Mesodermal cell (in vitro differentiated cells): ENCODE results near the gene THAP10.
A peak's percentile ranks its signal among the peaks of the same experiment; 100 is the strongest.
"Not testable (repeated sequence)": the region's sequence is repeated elsewhere in the genome, so short reads cannot be mapped to it uniquely, and the experiment has no call there.

ENCODE experiments used
- H3K27ac ChIP-seq: 2 replicates; pipeline ENCODE4 v1.7.0; 2013; ENCODE audit warnings: mild to moderate bottlenecking, low read depth, low read length, moderate library complexity; ENCODE audit not compliant: severe bottlenecking
- H3K36me3 ChIP-seq: 2 replicates; pipeline ENCODE4 v1.7.1; 2013; ENCODE audit warnings: mild to moderate bottlenecking, low read length, moderate library complexity; ENCODE audit not compliant: control insufficient read depth, insufficient read depth
- H3K4me1 ChIP-seq: one replicate; pipeline ENCODE4 v1.7.1; 2013; ENCODE audit warnings: mild to moderate bottlenecking, low read length; ENCODE audit not compliant: insufficient read depth, control insufficient read depth, poor library complexity, severe bottlenecking
- H3K4me3 ChIP-seq: 2 replicates; pipeline ENCODE4 v1.7.0; 2013; ENCODE audit warnings: low read length, control low read depth, mild to moderate bottlenecking; ENCODE audit not compliant: insufficient read depth, poor library complexity, severe bottlenecking; ENCODE audit errors: extremely low read depth
- H3K9me3 ChIP-seq: 2 replicates; pipeline ENCODE4 v1.7.1; 2013; ENCODE audit warnings: mild to moderate bottlenecking, low read length, moderate library complexity; ENCODE audit not compliant: control insufficient read depth
- WGBS, 2 experiments: methylation state at CpG; one replicate each; pipeline ENCODE4 v1.1.5; 2013; ENCODE audit warnings: missing lambda C conversion rate in 2 of 2; ENCODE audit not compliant: insufficient coverage in 2 of 2; 5-methylcytosine and 5-hydroxymethylcytosine counted together

The THAP10 gene

DNA sequence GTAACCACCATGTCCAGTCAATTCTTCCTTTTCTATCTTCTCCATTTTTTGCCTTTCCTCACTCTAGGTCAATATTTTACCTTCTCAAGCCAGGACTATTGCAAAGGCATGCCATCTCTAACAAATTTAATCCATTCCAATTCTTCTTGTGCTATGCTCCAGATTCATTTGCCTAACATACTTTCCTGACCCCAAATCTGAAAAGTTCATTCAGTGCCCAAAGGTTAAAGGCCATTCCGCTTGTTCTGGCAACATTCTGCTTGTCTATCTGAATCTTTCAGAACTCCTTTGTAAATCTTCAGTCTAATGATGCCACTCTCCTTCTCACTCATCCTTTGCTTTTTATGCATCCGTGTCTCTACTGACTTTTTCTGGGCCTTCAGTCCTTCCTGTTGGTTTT lies 15.6 kb downstream of the THAP10 start:
- H3K4me3 ChIP-seq, result no peak overlapping the region
- 89 to 92% methylated on average over 2 of the region's 2 CpGs for WGBS, 2 experiments
- H3K9me3 ChIP-seq, result no peaks in the 10 kb centered on the region
- H3K36me3 ChIP-seq, result no peaks in the 10 kb centered on the region
- no peaks in the 10 kb centered on the region for H3K4me1 ChIP-seq
- H3K27ac ChIP-seq, result no peak overlapping the region

DNA sequence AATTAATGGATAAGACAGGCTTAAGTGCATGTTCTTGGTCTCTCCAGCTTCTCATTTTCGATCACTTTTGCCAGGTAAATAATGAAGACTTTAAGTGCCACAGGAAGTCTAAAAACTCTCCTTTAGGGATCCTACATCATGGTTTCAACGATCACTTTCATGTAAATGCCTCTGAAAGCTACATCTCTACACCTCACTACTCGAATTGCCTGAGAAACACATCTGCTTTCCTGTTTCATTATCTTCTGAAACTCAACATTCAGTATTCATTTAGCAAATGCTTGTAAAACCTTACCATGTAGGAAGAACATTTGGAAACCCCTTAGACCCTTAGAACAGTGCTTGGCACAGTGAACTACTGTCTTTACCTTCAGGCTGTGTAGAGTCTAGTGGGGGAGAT lies 16.2 kb downstream of the THAP10 start:
- Histone ChIP-seq H3K4me1 (no peaks in the 10 kb centered on the region), H3K27ac (no peak overlapping the region), H3K9me3 (no peaks in the 10 kb centered on the region), H3K4me3 (no peak overlapping the region), H3K36me3 (no peaks in the 10 kb centered on the region)
- WGBS, 2 experiments, result 81 to 84% methylated on average over 2 to 3 of the region's 3 CpGs

- WGBS, 2 experiments, result 78% methylated on average over 3 of the region's 7 CpGs; no CpG with 5 or more reads in 1 of the 2 experiments
- Histone ChIP-seq H3K9me3 (no peaks in the 10 kb centered on the region), H3K4me3 (no peak overlapping the region), H3K36me3 (no peaks in the 10 kb centered on the region), H3K27ac (no peak overlapping the region), H3K4me1 (peaks cover 4% of the 10 kb centered on the region)
These were observed 17.0 kb downstream of the THAP10 start for GRCh38 chr15:70875001-70875782.

DNA sequence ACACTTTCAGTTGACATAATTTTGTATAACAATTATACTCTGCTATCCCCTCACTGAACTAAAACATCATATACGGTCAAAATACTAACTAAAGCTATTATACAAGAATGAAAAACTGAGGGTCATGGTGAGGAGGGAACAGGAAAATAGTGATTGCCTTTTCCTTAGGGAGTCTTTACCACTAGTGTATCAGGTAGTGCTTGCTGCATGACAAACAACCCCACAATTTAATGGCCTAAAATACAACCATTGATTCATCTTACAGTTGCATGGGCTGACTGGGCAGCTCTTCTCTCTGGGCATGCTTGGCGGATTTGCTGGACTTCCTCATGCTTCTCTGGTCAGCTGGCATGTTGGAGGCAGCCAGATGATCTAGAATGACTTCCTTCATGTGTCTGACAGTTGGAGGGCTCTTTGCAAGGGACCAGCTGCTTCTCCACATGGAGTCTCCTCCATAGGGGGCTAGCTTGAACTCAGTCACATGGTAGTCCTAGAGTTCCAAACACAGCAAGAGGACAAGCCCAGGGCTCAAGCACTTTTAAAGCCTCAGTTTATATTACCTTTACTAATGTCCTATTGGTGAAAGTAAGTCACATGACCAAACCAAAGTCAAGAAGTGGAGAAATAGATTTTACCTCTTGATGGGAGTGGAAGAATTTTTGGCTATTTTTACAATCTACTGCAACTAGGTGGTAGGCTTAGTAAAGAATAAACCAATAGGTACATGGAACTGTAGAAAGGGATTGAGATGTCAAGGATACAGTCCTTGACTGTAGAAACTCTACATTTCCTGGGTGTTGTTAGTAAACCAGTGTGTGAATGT lies 18.8 kb downstream of the THAP10 start:
- no peaks in the 10 kb centered on the region for H3K36me3 ChIP-seq
- H3K4me3 ChIP-seq, result no peak overlapping the region
- H3K9me3 ChIP-seq, result no peaks in the 10 kb centered on the region
- 71% methylated on average over 1 of the region's 2 CpGs; no CpG with 5 or more reads in 1 of the 2 experiments for WGBS, 2 experiments
- peaks cover 14% of the 10 kb centered on the region for H3K4me1 ChIP-seq
- H3K27ac ChIP-seq, result no peak overlapping the region

- not testable (repeated sequence) for H3K36me3 ChIP-seq, H3K9me3 ChIP-seq
- WGBS, 2 experiments, result 95 to 97% methylated on average over 27 to 30 of the region's 34 CpGs
These were observed 20.7 kb downstream of the THAP10 start for GRCh38 chr15:70871490-70871889.

DNA sequence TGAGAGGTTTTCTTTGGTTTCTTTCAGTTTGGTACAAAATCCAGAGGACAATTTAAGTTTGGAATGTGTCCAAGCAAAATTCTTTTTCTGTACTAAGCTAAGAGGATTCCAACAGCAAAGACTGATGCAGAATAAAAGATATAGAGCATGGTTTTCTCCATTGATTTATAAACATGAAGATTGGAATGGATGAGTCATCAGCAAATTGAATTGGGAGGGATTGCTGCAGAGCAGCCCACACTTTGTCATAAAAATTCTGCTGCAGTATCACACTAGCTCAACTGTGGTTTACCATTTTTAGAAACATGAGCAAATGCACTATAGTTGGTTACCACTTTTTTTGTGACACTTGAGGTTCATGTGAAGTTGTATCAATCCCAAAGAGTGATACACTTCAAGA lies 22.2 kb downstream of the THAP10 start:
- Histone ChIP-seq H3K27ac (no peak overlapping the region), H3K9me3 (no peaks in the 10 kb centered on the region), H3K36me3 (no peaks in the 10 kb centered on the region), H3K4me3 (no peak overlapping the region), H3K4me1 (peaks cover 14% of the 10 kb centered on the region)

More at GRCh38 chr15:70871490-70871889, 20.7 kb downstream of the THAP10 start:
- H3K27ac ChIP-seq, H3K4me3 ChIP-seq: not testable (repeated sequence)
- H3K4me1 ChIP-seq, result peaks cover 14% of the 10 kb centered on the region

GRCh38 chr15:70869346-70869745 lies 22.9 kb downstream of the THAP10 start:
- H3K36me3 ChIP-seq, result no peaks in the 10 kb centered on the region

GRCh38 chr15:70867911-70868467 lies 24.2 kb downstream of the THAP10 start:
- WGBS, 2 experiments, result 90% methylated on average over 4 of the region's 6 CpGs; no CpG with 5 or more reads in 1 of the 2 experiments
- Histone ChIP-seq H3K4me1 (peaks cover 23% of the 10 kb centered on the region), H3K36me3 (no peaks in the 10 kb centered on the region)

More at GRCh38 chr15:70869346-70869745, 22.9 kb downstream of the THAP10 start:
- WGBS, 2 experiments, result no CpG with 5 or more reads among the region's 3 CpGs
- no peaks in the 10 kb centered on the region for H3K9me3 ChIP-seq
- peaks cover 15% of the 10 kb centered on the region for H3K4me1 ChIP-seq
- no peak overlapping the region for H3K4me3 ChIP-seq
- peak overlapping the region; percentile 0 for H3K27ac ChIP-seq

GRCh38 chr15:70866982-70867641 lies 25.1 kb downstream of the THAP10 start:
- Histone ChIP-seq H3K4me3 (no peak overlapping the region), H3K27ac (no peak overlapping the region), H3K36me3 (no peaks in the 10 kb centered on the region), H3K4me1 (peaks cover 23% of the 10 kb centered on the region), H3K9me3 (no peaks in the 10 kb centered on the region)
- WGBS, 2 experiments, result 80 to 95% methylated on average over 2 to 4 of the region's 5 CpGs

More at GRCh38 chr15:70867911-70868467, 24.2 kb downstream of the THAP10 start:
- H3K4me3 ChIP-seq, result no peak overlapping the region
- no peaks in the 10 kb centered on the region for H3K9me3 ChIP-seq
- H3K27ac ChIP-seq, result no peak overlapping the region

GRCh38 chr15:70863450-70864218 lies 28.6 kb downstream of the THAP10 start:
- Histone ChIP-seq H3K36me3 (no peaks in the 10 kb centered on the region), H3K4me1 (peaks cover 9% of the 10 kb centered on the region), H3K4me3 (no peak overlapping the region), H3K27ac (peak overlapping the region; percentile 69), H3K9me3 (no peaks in the 10 kb centered on the region)
- 72 to 80% methylated on average over 1 to 4 of the region's 4 CpGs for WGBS, 2 experiments
